ENCODE data around the gene NGF. TPM values are rescaled to one million over a fixed set of nuclear protein-coding genes. Genes with fewer than 3 reads are reported as not detected.

Gene NGF
- total RNA-seq, 1 donor from 2014 or later = not detected

GRCh38 chr1:115296981-115297380 lies 41.1 kb downstream of the NGF start:
- Mint-ChIP-seq H3K27me3 (peaks cover 2% of the 10 kb centered on the region), H3K4me1 (no peaks in the 10 kb centered on the region), H3K27ac (no peak overlapping the region), H3K4me3 (no peak overlapping the region), H3K9me3 (no peaks in the 10 kb centered on the region), H3K36me3 (ENCODE audit: low read depth) (no peaks in the 10 kb centered on the region)
- intact Hi-C loops (cut with micrococcal nuclease) = no loop called here
- DNase-seq = no peak
- ATAC-seq (ENCODE audit: low read depth) = no peak
- ChIA-PET CTCF (no interaction called here), POLR2A (no interaction called here)
- TF ChIP-seq CTCF (IDR thresholded peaks at IDR 0.05) = no peak

- TF ChIP-seq CTCF (IDR thresholded peaks at IDR 0.05) = no peak
- CTCF ChIA-PET = no interaction called here
- no peaks in the 10 kb centered on the region for H3K4me1 Mint-ChIP-seq
- POLR2A ChIA-PET = no interaction called here
- ATAC-seq (ENCODE audit: low read depth) (no peak), DNase-seq (no peak)
- no peak overlapping the region for H3K4me3 Mint-ChIP-seq
- no peaks in the 10 kb centered on the region for H3K9me3 Mint-ChIP-seq
- peaks cover 2% of the 10 kb centered on the region for H3K27me3 Mint-ChIP-seq
- H3K27ac Mint-ChIP-seq = no peak overlapping the region
- intact Hi-C loops (cut with micrococcal nuclease) = no loop called here
- H3K36me3 Mint-ChIP-seq (ENCODE audit: low read depth) = no peaks in the 10 kb centered on the region
Measured at GRCh38 chr1:115295904-115296696, 41.9 kb downstream of the NGF start.

- no peak for ATAC-seq (ENCODE audit: low read depth)
- intact Hi-C loops (cut with micrococcal nuclease) = no loop called here
- Mint-ChIP-seq H3K4me1 (no peaks in the 10 kb centered on the region), H3K27me3 (peaks cover 2% of the 10 kb centered on the region), H3K36me3 (ENCODE audit: low read depth) (no peaks in the 10 kb centered on the region), H3K9me3 (no peaks in the 10 kb centered on the region), H3K4me3 (no peak overlapping the region), H3K27ac (no peak overlapping the region)
- no peak for DNase-seq
- POLR2A ChIA-PET = no interaction called here
- CTCF ChIA-PET = no interaction called here
- no peak for TF ChIP-seq CTCF (IDR thresholded peaks at IDR 0.05)
Measured at GRCh38 chr1:115293899-115294298, 44.1 kb downstream of the NGF start.

GRCh38 chr1:115293006-115293405 lies 45.0 kb downstream of the NGF start:
- DNase-seq = no peak
- Mint-ChIP-seq H3K9me3 (no peaks in the 10 kb centered on the region), H3K27me3 (peaks cover 2% of the 10 kb centered on the region), H3K4me3 (no peak overlapping the region), H3K36me3 (ENCODE audit: low read depth) (no peaks in the 10 kb centered on the region), H3K4me1 (no peaks in the 10 kb centered on the region), H3K27ac (no peak overlapping the region)
- no peak for ATAC-seq (ENCODE audit: low read depth)
- intact Hi-C loops (cut with micrococcal nuclease) = no loop called here
- ChIA-PET POLR2A (no interaction called here), CTCF (no interaction called here)
- TF ChIP-seq CTCF (IDR thresholded peaks at IDR 0.05) = no peak

GRCh38 chr1:115291741-115292140 lies 46.3 kb downstream of the NGF start:
- CTCF ChIA-PET = no interaction called here

More at GRCh38 chr1:115291741-115292140, 46.3 kb downstream of the NGF start:
- no peak for TF ChIP-seq CTCF (IDR thresholded peaks at IDR 0.05)
- no peak overlapping the region for H3K27ac Mint-ChIP-seq
- H3K4me1 Mint-ChIP-seq = no peaks in the 10 kb centered on the region
- no peaks in the 10 kb centered on the region for H3K9me3 Mint-ChIP-seq
- intact Hi-C loops (cut with micrococcal nuclease) = no loop called here
- H3K27me3 Mint-ChIP-seq = peaks cover 2% of the 10 kb centered on the region
- POLR2A ChIA-PET = no interaction called here
- no peaks in the 10 kb centered on the region for H3K36me3 Mint-ChIP-seq (ENCODE audit: low read depth)
- DNase-seq = no peak
- H3K4me3 Mint-ChIP-seq = no peak overlapping the region
- ATAC-seq (ENCODE audit: low read depth) = no peak

Data from activated B cell treated with CpG ODN at 0.5 μM for 24 hours (primary cell).